ENCODE measurements around the gene PKDCC.

DNA sequence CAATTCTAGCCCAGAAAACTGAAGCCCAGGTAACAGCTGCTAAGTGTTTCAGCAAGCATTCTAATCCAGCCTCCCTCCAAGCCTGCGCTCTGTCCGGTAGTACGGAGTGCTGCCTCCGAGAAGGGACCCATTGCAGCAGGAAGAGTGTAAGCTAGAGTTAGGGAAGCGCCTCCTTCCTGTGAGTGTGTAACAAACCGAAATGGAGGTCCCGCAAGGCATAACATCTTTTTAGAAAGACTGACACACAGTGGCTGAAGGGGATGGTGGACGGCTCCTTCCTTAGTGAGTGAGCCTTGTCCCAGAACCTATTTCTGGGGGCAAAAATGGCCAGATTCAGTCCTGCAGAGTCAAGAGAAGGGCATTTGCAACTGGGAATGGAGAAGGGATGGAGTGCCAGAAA, 12.2 kb downstream of the PKDCC start:
- TF ChIP-seq EZH2 (IDR thresholded peaks at IDR 0.05; ENCODE audit: borderline replicate concordance) = no peak
- TF ChIP-seq, protein P1, sequence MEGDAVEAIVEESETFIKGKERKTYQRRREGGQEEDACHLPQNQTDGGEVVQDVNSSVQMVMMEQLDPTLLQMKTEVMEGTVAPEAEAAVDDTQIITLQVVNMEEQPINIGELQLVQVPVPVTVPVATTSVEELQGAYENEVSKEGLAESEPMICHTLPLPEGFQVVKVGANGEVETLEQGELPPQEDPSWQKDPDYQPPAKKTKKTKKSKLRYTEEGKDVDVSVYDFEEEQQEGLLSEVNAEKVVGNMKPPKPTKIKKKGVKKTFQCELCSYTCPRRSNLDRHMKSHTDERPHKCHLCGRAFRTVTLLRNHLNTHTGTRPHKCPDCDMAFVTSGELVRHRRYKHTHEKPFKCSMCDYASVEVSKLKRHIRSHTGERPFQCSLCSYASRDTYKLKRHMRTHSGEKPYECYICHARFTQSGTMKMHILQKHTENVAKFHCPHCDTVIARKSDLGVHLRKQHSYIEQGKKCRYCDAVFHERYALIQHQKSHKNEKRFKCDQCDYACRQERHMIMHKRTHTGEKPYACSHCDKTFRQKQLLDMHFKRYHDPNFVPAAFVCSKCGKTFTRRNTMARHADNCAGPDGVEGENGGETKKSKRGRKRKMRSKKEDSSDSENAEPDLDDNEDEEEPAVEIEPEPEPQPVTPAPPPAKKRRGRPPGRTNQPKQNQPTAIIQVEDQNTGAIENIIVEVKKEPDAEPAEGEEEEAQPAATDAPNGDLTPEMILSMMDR (IDR thresholded peaks at IDR 0.05; ENCODE audit: poor library complexity) = no peak
- no peak for TF ChIP-seq EZH2phosphoT487 (IDR thresholded peaks at IDR 0.05; ENCODE audit: low read depth, severe bottlenecking, unreplicated experiment)
